Activated CD4-positive, alpha-beta T cell treated with anti-CD3 and anti-CD28 coated beads, Interleukin-10, Interleukin-2, amounts not matched to agents 100 ng/mL and 50 ng/mL, durations not matched to agents 16 hours and 8 hours (primary cell): ENCODE measurements around the gene HAAO.
"Not testable (repeated sequence)": the region's sequence is repeated elsewhere in the genome, so short reads cannot be mapped to it uniquely, and the experiment has no call there.

Experiments used
- DNase-seq: peaks from one replicate; pipeline ENCODE4 v3.0.0-alpha.2; 2020

The HAAO gene

GRCh38 chr2:42742740-42743658 lies 49.4 kb downstream of the HAAO start:
- no peak for DNase-seq

- DNase-seq, result no peak
These were observed 51.2 kb downstream of the HAAO start for GRCh38 chr2:42741140-42741539.

GRCh38 chr2:42736598-42737322 lies 55.6 kb downstream of the HAAO start:
- DNase-seq, result no peak

- no peak for DNase-seq
These were observed 58.5 kb downstream of the HAAO start for GRCh38 chr2:42733852-42734251.

- DNase-seq, result not testable (repeated sequence)
These were observed 61.1 kb downstream of the HAAO start for GRCh38 chr2:42731316-42731715.

- DNase-seq, result no peak
These were observed 65.7 kb downstream of the HAAO start for GRCh38 chr2:42726680-42727079.

GRCh38 chr2:42725657-42726056 lies 66.7 kb downstream of the HAAO start:
- no peak for DNase-seq

- DNase-seq, result no peak
These were observed 67.5 kb downstream of the HAAO start for GRCh38 chr2:42724886-42725285.

GRCh38 chr2:42723465-42723864 lies 68.9 kb downstream of the HAAO start:
- no peak for DNase-seq

GRCh38 chr2:42722320-42723190 lies 69.8 kb downstream of the HAAO start:
- DNase-seq, result peak; percentile 86

- DNase-seq, result no peak
These were observed 70.5 kb downstream of the HAAO start for GRCh38 chr2:42721898-42722297.
